NT2/D1 (cell line): Measurements from ENCODE around the gene SLC38A6.

Experiments used
- YY1 ChIP-seq: IDR thresholded peaks from 2 replicates; pipeline ENCODE4 v1.6.1; 2011; ENCODE audit not compliant: insufficient read length, insufficient read depth
- ZNF274 ChIP-seq: IDR thresholded peaks from 2 replicates; pipeline ENCODE4 v1.6.1; 2011; ENCODE audit warnings: mild to moderate bottlenecking, low read depth, low read length

DNA sequence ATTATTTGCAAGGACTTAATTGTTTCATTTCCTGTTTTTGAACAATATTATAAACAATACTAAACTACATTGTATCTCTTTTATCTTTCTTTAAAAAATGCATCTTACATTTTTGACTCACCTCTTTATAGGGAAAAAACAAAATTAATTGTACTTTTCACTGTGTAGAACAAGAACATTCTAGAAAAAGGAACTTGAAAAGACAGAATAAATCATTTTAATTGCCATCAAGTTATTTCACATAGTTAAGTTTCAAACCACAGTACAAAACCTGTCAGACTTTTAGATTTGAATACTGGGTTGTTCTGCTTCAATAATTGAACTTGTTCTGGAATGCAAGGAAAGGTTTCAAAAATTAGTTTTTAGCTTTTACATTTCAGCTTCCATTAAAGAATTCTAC is 50.0 kb downstream of the SLC38A6 start:
- TF ChIP-seq YY1 (no peak), ZNF274 (no peak)
